ENCODE results near the gene AGAP5. TPM values are rescaled to one million over a fixed set of nuclear protein-coding genes. Genes with fewer than 3 reads are reported as not detected.

The AGAP5 gene
- total and polyA plus RNA-seq, 2 of the 8 experiments (the other 6 are each of a cell fraction or from before 2014, with no cell fraction given): 5.4 to 6.0 TPM

- peaks cover 9% of the 10 kb centered on the region; the same call in 1 of the 2 replicates for H3K23me2 ChIP-seq (ENCODE audit: low read depth, low read length)
- H4K5ac ChIP-seq (ENCODE audit: insufficient read length, low read depth, low read length): no peak overlapping the region
- H2BK5ac ChIP-seq (ENCODE audit: low read depth, low read length): no peak overlapping the region
- no peak overlapping the region for H3K4me3 ChIP-seq (ENCODE audit: extremely low read depth in 1 of 4, insufficient read depth in 2 of 4, low read depth in 3 of 4, low read length in 4 of 4)
- no peaks in the 10 kb centered on the region for H3K27me3 ChIP-seq (replicated peaks in 1 of 4; ENCODE audit: control insufficient read depth in 3 of 4, extremely low read depth in 1 of 4, insufficient read depth in 3 of 4, low read length in 3 of 4)
- H3K18ac ChIP-seq (ENCODE audit: extremely low read depth, low read length): no peak overlapping the region
- H2AK5ac ChIP-seq (ENCODE audit: low read depth, low read length): no peak overlapping the region
- no peak overlapping the region for H3K56ac ChIP-seq (replicated peaks; ENCODE audit: insufficient read length, low read depth, low read length)
- no peak overlapping the region for H2BK12ac ChIP-seq (ENCODE audit: low read depth, low read length)
- H4K8ac ChIP-seq (ENCODE audit: extremely low read depth, insufficient read depth, low read length): no peak overlapping the region; the same call in 1 of the 2 replicates
- no peak overlapping the region for H4K91ac ChIP-seq (replicated peaks; ENCODE audit: insufficient read length, low read length)
- CTCF ChIA-PET (ENCODE audit: partially characterized antibody): interaction anchor here (0.9 to 14.5 kb wide), 3 partner anchors 24 to 117 kb away, joined by 3 to 271 read pairs (median 4); no protein-coding TSS in a partner anchor
- DNase-seq (ENCODE audit: low read depth in 1 of 2, low spot score in 2 of 2): no peak
- no peak for TF ChIP-seq ZNF274 (IDR thresholded peaks at IDR 0.05; ENCODE audit: borderline replicate concordance, extremely low read depth, low read length)
- TF ChIP-seq TAF7 (optimal IDR thresholded peaks at IDR 0.05; ENCODE audit: borderline replicate concordance, low read depth, low read length): no peak
- TF ChIP-seq E2F6 (IDR thresholded peaks at IDR 0.05): no peak
- no peak for TF ChIP-seq JUND (IDR thresholded peaks at IDR 0.05; ENCODE audit: low read length)
- TF ChIP-seq NRF1 (IDR thresholded peaks at IDR 0.05; ENCODE audit: low read depth, low read length): no peak
- no peaks in the 10 kb centered on the region for H3K36me3 ChIP-seq (ENCODE audit: control insufficient read depth in 2 of 4, insufficient read depth in 4 of 4, low read length in 3 of 4)
- no peak overlapping the region for H3K14ac ChIP-seq (ENCODE audit: insufficient read length)
- H3K79me1 ChIP-seq (ENCODE audit: low read depth, low read length): no peaks in the 10 kb centered on the region
- no peak overlapping the region for H3K23ac ChIP-seq (ENCODE audit: insufficient read length)
- 91% methylated on average over 4 of the region's 4 CpGs; no CpG with 5 or more reads in 1 of the 2 experiments for WGBS, 2 experiments (ENCODE audit: extremely low coverage in 1 of 2, insufficient coverage in 1 of 2, insufficient read length in 1 of 2, insufficient replicate concordance in 2 of 2, low coverage in 1 of 2, low lambda C conversion rate in 2 of 2, missing lambda C conversion rate in 1 of 2)
- H3K4me2 ChIP-seq (ENCODE audit: insufficient read depth in 1 of 2, low read depth in 2 of 2, low read length in 2 of 2): peak overlapping the region in 1 of 2 experiments; percentile 84; a peak in 2 of 4 replicates
- no peak overlapping the region for H3K4ac ChIP-seq (replicated peaks; ENCODE audit: insufficient read length, low read depth, low read length)
- no peak overlapping the region for H3K27ac ChIP-seq (ENCODE audit: low read depth, low read length)
- peaks cover 0 to 2% of the 10 kb centered on the region in 2 experiments for H4K20me1 ChIP-seq (replicated peaks in 1 of 2; ENCODE audit: control insufficient read depth in 1 of 2, insufficient read depth in 2 of 2, low read length in 2 of 2)
- no peak overlapping the region for H2BK120ac ChIP-seq (replicated peaks; ENCODE audit: low read depth, low read length)
- H3K79me2 ChIP-seq (ENCODE audit: control insufficient read depth in 1 of 2, insufficient read depth in 2 of 2, low read length in 2 of 2): no peaks in the 10 kb centered on the region
- H2AFZ ChIP-seq (ENCODE audit: low read length): no peak overlapping the region
- no peak overlapping the region for H2BK20ac ChIP-seq (ENCODE audit: low read length)
- no peaks in the 10 kb centered on the region for H3K9me3 ChIP-seq (ENCODE audit: insufficient read depth in 2 of 2, low read depth in 1 of 2, low read length in 1 of 2)
- FAIRE-seq: no peak
- H3K9ac ChIP-seq (replicated peaks in 1 of 4; ENCODE audit: extremely low read depth in 1 of 4, low read depth in 3 of 4, low read length in 3 of 4): no peak overlapping the region
- H3K4me1 ChIP-seq (replicated peaks in 1 of 4; ENCODE audit: control insufficient read depth in 3 of 4, insufficient read depth in 4 of 4, low read length in 3 of 4): peaks cover 0 to 15% (median 9%) of the 10 kb centered on the region in 4 experiments; a peak in 6 of 7 replicates
- POLR2A ChIA-PET (ENCODE audit: partially characterized antibody): interaction anchor here (0.6 to 3.0 kb wide), 5 partner anchors 8 to 253 kb away, joined by 3 to 13 read pairs (median 4); partner anchors contain the start of gene USP54
- no peak overlapping the region for H2BK15ac ChIP-seq (ENCODE audit: low read length)
These were observed 48.7 kb downstream of the AGAP5 start for GRCh38 chr10:73648975-73649829.
